Stimulated activated memory B cell treated with anti-CD40 and anti-IgM and Interleukin-4, amounts not matched to agents 10 μg/mL and 1 μg/mL and 100 μg/mL, for 72 hours (primary cell): ENCODE data around the gene DDX6.
A peak's percentile ranks its signal among the peaks of the same experiment; 100 is the strongest.
"Not testable (repeated sequence)": the region's sequence is repeated elsewhere in the genome, so short reads cannot be mapped to it uniquely, and the experiment has no call there.

Source experiments
- ATAC-seq: fragments of 150-1000 bp; cut with Tn5 transposase; 2 replicates; pipeline ENCODE4 v1.10.0; 2021
- H3K27ac Mint-ChIP-seq: one replicate; pipeline ENCODE4 v1.8.0; 2022; ENCODE audit warnings: mild to moderate bottlenecking, mixed read lengths
- H3K27me3 Mint-ChIP-seq: one replicate; pipeline ENCODE4 v1.8.0; 2022; ENCODE audit warnings: mixed read lengths
- H3K36me3 Mint-ChIP-seq: one replicate; pipeline ENCODE4 v1.8.0; 2022; ENCODE audit warnings: mixed read lengths
- H3K4me1 Mint-ChIP-seq: one replicate; pipeline ENCODE4 v1.8.0; 2022; ENCODE audit warnings: mixed read lengths
- H3K4me3 Mint-ChIP-seq: one replicate; pipeline ENCODE4 v1.8.0; 2022; ENCODE audit warnings: mild to moderate bottlenecking, moderate library complexity, mixed read lengths
- H3K9me3 Mint-ChIP-seq: one replicate; pipeline ENCODE4 v1.8.0; 2022; ENCODE audit warnings: mixed read lengths

Gene DDX6

GRCh38 chr11:118807800-118808778 lies 17.1 kb upstream of the DDX6 start:
- H3K36me3 Mint-ChIP-seq: no peaks in the 10 kb centered on the region
- no peaks in the 10 kb centered on the region for H3K9me3 Mint-ChIP-seq
- ATAC-seq: no peak
- H3K4me1 Mint-ChIP-seq: peaks cover 45% of the 10 kb centered on the region
- H3K4me3 Mint-ChIP-seq: no peak overlapping the region
- peak overlapping the region; percentile 67 for H3K27ac Mint-ChIP-seq
- H3K27me3 Mint-ChIP-seq: no peaks in the 10 kb centered on the region

- Mint-ChIP-seq H3K36me3 (no peaks in the 10 kb centered on the region), H3K4me1 (peaks cover 38% of the 10 kb centered on the region), H3K27ac (peak overlapping the region; percentile 4), H3K27me3 (no peaks in the 10 kb centered on the region), H3K9me3 (no peaks in the 10 kb centered on the region), H3K4me3 (no peak overlapping the region)
- no peak for ATAC-seq
Observed at GRCh38 chr11:118806400-118806799, 15.4 kb upstream of the DDX6 start.

GRCh38 chr11:118804094-118804493 lies 13.1 kb upstream of the DDX6 start:
- H3K27ac Mint-ChIP-seq: peak overlapping the region; percentile 54
- no peaks in the 10 kb centered on the region for H3K27me3 Mint-ChIP-seq
- H3K36me3 Mint-ChIP-seq: no peaks in the 10 kb centered on the region
- H3K4me1 Mint-ChIP-seq: peaks cover 41% of the 10 kb centered on the region
- H3K4me3 Mint-ChIP-seq: no peak overlapping the region
- ATAC-seq: no peak
- no peaks in the 10 kb centered on the region for H3K9me3 Mint-ChIP-seq

- Mint-ChIP-seq H3K4me1 (peaks cover 27% of the 10 kb centered on the region), H3K4me3 (no peak overlapping the region), H3K27me3 (no peaks in the 10 kb centered on the region), H3K9me3 (no peaks in the 10 kb centered on the region), H3K36me3 (no peaks in the 10 kb centered on the region), H3K27ac (peak overlapping the region; percentile 4)
- ATAC-seq: no peak
Observed at GRCh38 chr11:118799372-118799771, 8.4 kb upstream of the DDX6 start.

- no peak for ATAC-seq
- no peaks in the 10 kb centered on the region for H3K27me3 Mint-ChIP-seq
- H3K36me3 Mint-ChIP-seq: no peaks in the 10 kb centered on the region
- H3K4me3 Mint-ChIP-seq: no peak overlapping the region
- H3K9me3 Mint-ChIP-seq: no peaks in the 10 kb centered on the region
- H3K4me1 Mint-ChIP-seq: peaks cover 26% of the 10 kb centered on the region
- H3K27ac Mint-ChIP-seq: no peak overlapping the region
Observed at GRCh38 chr11:118797510-118797909, 6.5 kb upstream of the DDX6 start.

GRCh38 chr11:118792570-118793124 lies 1.7 kb upstream of the DDX6 start:
- peaks cover 22% of the 10 kb centered on the region for H3K4me1 Mint-ChIP-seq
- H3K27me3 Mint-ChIP-seq: no peaks in the 10 kb centered on the region
- H3K9me3 Mint-ChIP-seq: no peaks in the 10 kb centered on the region
- H3K4me3 Mint-ChIP-seq: peak overlapping the region; percentile 99
- H3K36me3 Mint-ChIP-seq: peaks cover 13% of the 10 kb centered on the region
- peak; percentile 81 for ATAC-seq
- peak overlapping the region; percentile 97 for H3K27ac Mint-ChIP-seq

GRCh38 chr11:118791961-118792569 lies 1.1 kb upstream of the DDX6 start:
- Mint-ChIP-seq H3K27ac (peak overlapping the region; percentile 97), H3K4me1 (peaks cover 26% of the 10 kb centered on the region), H3K4me3 (peak overlapping the region; percentile 99), H3K27me3 (no peaks in the 10 kb centered on the region), H3K36me3 (peaks cover 13% of the 10 kb centered on the region), H3K9me3 (no peaks in the 10 kb centered on the region)
- peak; percentile 49 for ATAC-seq

GRCh38 chr11:118790357-118791110 lies 430 bp downstream of the DDX6 start:
- Mint-ChIP-seq H3K4me3 (peak overlapping the region; percentile 99), H3K27ac (peak overlapping the region; percentile 97), H3K4me1 (peaks cover 38% of the 10 kb centered on the region), H3K36me3 (peaks cover 18% of the 10 kb centered on the region), H3K27me3 (no peaks in the 10 kb centered on the region), H3K9me3 (no peaks in the 10 kb centered on the region)
- peak; percentile 58 for ATAC-seq

- Mint-ChIP-seq H3K9me3 (no peaks in the 10 kb centered on the region), H3K4me1 (peaks cover 40% of the 10 kb centered on the region), H3K27me3 (no peaks in the 10 kb centered on the region), H3K36me3 (peaks cover 18% of the 10 kb centered on the region), H3K27ac (peak overlapping the region; percentile 97), H3K4me3 (peak overlapping the region; percentile 99)
- ATAC-seq: no peak
Observed at GRCh38 chr11:118789501-118790356, 1.2 kb downstream of the DDX6 start.

GRCh38 chr11:118786657-118787056 lies 4.3 kb downstream of the DDX6 start:
- Mint-ChIP-seq H3K4me3 (peak overlapping the region; percentile 69), H3K27ac (peak overlapping the region; percentile 72), H3K4me1 (peaks cover 45% of the 10 kb centered on the region), H3K9me3 (no peaks in the 10 kb centered on the region), H3K27me3 (no peaks in the 10 kb centered on the region), H3K36me3 (peaks cover 25% of the 10 kb centered on the region)
- no peak for ATAC-seq

- H3K4me1 Mint-ChIP-seq: peaks cover 47% of the 10 kb centered on the region
- H3K4me3 Mint-ChIP-seq: no peak overlapping the region
- no peaks in the 10 kb centered on the region for H3K27me3 Mint-ChIP-seq
- peaks cover 22% of the 10 kb centered on the region for H3K36me3 Mint-ChIP-seq
- H3K9me3 Mint-ChIP-seq: no peaks in the 10 kb centered on the region
- H3K27ac Mint-ChIP-seq: peak overlapping the region; percentile 72
- no peak for ATAC-seq
Observed at GRCh38 chr11:118785362-118785761, 5.6 kb downstream of the DDX6 start.

- H3K4me1 Mint-ChIP-seq: peaks cover 47% of the 10 kb centered on the region
- no peaks in the 10 kb centered on the region for H3K27me3 Mint-ChIP-seq
- H3K27ac Mint-ChIP-seq: no peak overlapping the region
- ATAC-seq: no peak
- H3K9me3 Mint-ChIP-seq: no peaks in the 10 kb centered on the region
- H3K4me3 Mint-ChIP-seq: no peak overlapping the region
- peaks cover 20% of the 10 kb centered on the region for H3K36me3 Mint-ChIP-seq
Observed at GRCh38 chr11:118783724-118784495, 7.1 kb downstream of the DDX6 start.

GRCh38 chr11:118783324-118783723 lies 7.6 kb downstream of the DDX6 start:
- H3K4me3 Mint-ChIP-seq, H3K27me3 Mint-ChIP-seq, H3K9me3 Mint-ChIP-seq, ATAC-seq, H3K27ac Mint-ChIP-seq: not testable (repeated sequence)
- Mint-ChIP-seq H3K4me1 (peaks cover 48% of the 10 kb centered on the region), H3K36me3 (peaks cover 26% of the 10 kb centered on the region)

- no peak for ATAC-seq
- Mint-ChIP-seq H3K9me3 (no peaks in the 10 kb centered on the region), H3K27me3 (no peaks in the 10 kb centered on the region), H3K4me1 (peaks cover 57% of the 10 kb centered on the region), H3K36me3 (peaks cover 54% of the 10 kb centered on the region), H3K4me3 (no peak overlapping the region), H3K27ac (peak overlapping the region; percentile 17)
Observed at GRCh38 chr11:118778898-118779297, 12.1 kb downstream of the DDX6 start.
